Measurements from ENCODE around the gene MGST3. TPM values are rescaled to one million over a fixed set of nuclear protein-coding genes. Genes with fewer than 3 reads are reported as not detected.

Gene MGST3
- total RNA-seq, result 198 TPM

DNA sequence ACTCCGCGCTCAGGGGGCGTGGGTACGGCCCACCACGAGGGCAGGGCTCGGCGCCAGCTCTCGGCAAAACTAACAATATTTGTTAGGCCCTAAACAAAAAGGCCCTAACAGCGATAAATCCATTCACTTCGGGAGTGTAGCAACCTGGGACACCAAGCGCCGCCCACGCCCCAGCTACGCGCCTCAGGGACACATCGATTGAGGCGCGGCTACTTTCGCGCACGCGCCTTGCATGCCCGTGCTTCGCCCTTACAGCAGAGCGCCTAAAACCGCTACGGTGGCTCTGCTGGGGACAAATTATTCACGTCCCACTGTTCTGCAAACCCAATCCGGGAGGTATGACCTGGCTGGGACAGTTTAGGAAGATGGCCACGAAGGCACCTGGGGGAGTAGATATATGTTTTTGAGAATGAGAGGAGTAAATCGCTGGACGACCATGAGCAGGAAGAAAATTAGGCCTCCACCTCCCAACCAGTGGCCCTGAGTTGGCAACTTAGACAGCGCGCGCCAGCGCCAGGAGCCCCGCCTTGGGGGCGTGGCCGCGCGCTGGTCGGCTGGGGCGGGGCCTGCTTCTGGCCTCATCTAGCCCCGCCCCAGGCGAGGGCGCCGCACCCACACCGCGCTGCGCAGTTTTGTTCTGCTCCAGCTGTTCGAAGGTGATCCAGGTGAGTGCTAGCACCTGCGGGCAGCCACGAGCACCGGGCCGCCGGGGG lies at the start of gene MGST3:
Gene MGST3 (plus strand): TSS at position 606 of the 713 bp plus-strand sequence. CDS start 18,614 bp downstream, outside the sequence.

DNA sequence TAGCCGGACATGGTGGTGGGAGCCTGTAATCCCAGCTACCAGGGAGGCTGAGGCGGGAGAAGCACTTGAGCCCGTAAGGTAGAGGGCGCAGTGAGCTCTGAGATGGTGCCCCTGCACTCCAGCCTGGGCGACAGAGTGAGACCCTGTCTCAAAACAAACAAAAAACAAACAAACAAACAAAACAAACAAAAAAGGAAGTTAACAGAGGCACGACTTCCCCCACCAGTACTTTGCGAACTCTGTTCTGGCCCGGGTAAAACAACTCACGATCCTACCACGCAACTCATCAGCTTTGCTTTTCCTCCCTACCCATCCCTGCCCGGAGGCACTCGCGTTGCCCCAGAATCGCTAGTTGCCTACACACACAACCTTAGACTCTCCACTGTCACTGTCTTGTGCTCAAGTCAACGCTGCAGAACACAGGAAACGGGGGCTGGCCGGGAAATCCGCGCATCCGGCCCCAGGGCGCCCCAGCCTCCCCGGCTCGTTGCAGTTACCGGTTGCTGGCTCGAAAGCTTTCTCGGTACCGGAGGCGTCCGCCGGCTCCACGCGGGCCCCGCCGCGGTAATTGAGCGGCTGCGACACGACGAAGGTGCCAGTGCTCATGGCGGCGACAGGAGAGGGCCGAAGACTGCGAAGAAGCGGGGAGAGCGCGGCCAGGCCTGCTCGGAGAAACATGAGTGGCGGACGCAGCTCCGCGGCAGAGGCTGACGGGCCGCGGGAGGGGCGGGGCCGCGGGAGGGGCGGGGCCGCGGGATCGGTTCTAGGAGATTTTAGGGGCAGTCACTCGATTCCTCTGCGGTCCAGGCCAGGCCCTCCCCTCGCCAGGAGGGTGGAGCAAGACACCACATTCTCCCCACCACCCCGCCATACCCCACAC lies 67.1 kb downstream of the MGST3 start, which contains the start of gene ALDH9A1:
Gene ALDH9A1 (minus strand): TSS at position 682 of the 880 bp plus-strand sequence. CDS start 4 bp downstream, at position 678.

Other genes starting within 250 kb of the MGST3 start
- 5.3 TPM for gene RXRG, start 186.1 kb upstream of the MGST3 start, total RNA-seq
- gene LRRC52, start 87.2 kb upstream of the MGST3 start, total RNA-seq, result not detected
- 72.6 TPM for gene ALDH9A1, start 67.3 kb downstream of the MGST3 start, total RNA-seq
- 38.5 TPM for gene TMCO1, start 137.6 kb downstream of the MGST3 start, total RNA-seq
- gene UCK2, start 196.4 kb downstream of the MGST3 start, total RNA-seq, result 92.3 TPM